Fibroblast of lung (primary cell): ENCODE results near the gene RASGEF1C. TPM values are rescaled to one million over a fixed set of nuclear protein-coding genes. Genes with fewer than 3 reads are reported as not detected.

Experiments
- DNase-seq, 2 donors: peaks; one replicate each; pipeline versions ENCODE4 v3.0.0 to v3.0.0-alpha.2; 2010; ENCODE audit warnings: low read depth in 2 of 2
- H2AFZ ChIP-seq: 2 replicates; pipeline ENCODE4 v1.5.1; 2012; ENCODE audit warnings: low read length, control low read depth, inconsistent platforms
- H3K27ac ChIP-seq: 2 replicates; pipeline ENCODE4 v1.5.1; 2011; ENCODE audit warnings: low read length, control low read depth; ENCODE audit not compliant: insufficient read depth
- H3K27me3 ChIP-seq: 2 replicates; pipeline ENCODE4 v1.5.1; 2011; ENCODE audit warnings: mild to moderate bottlenecking, low read length; ENCODE audit not compliant: control insufficient read depth, insufficient read depth
- H3K36me3 ChIP-seq: 2 replicates; pipeline ENCODE4 v1.5.1; 2011; ENCODE audit warnings: low read length; ENCODE audit not compliant: control insufficient read depth, insufficient read depth
- H3K4me1 ChIP-seq: 2 replicates; pipeline ENCODE4 v1.5.1; 2011; ENCODE audit warnings: low read length; ENCODE audit not compliant: control insufficient read depth, insufficient read depth; ENCODE audit errors: extremely low read depth
- H3K4me2 ChIP-seq: 2 replicates; pipeline ENCODE4 v1.5.1; 2011; ENCODE audit warnings: low read length, control low read depth; ENCODE audit not compliant: insufficient read depth; ENCODE audit errors: extremely low read depth
- H3K4me3 ChIP-seq, 4 experiments: fragments of 200-600 bp in 1 of 4; sonication (generic) in 1 of 4; replicated peaks in 1 of 4; 2 replicates each; pipeline ENCODE4 v1.5.1; 2011 to 2016; ENCODE audit warnings: low read length in 4 of 4, low read depth in 3 of 4, mild to moderate bottlenecking in 3 of 4, control low read depth in 2 of 4, inconsistent platforms in 1 of 4, mixed read lengths in 1 of 4; ENCODE audit not compliant: insufficient read depth in 1 of 4; ENCODE audit errors: control extremely low read depth in 1 of 4
- H3K79me2 ChIP-seq: 2 replicates; pipeline ENCODE4 v1.5.1; 2012; ENCODE audit warnings: mild to moderate bottlenecking, low read length, inconsistent platforms; ENCODE audit not compliant: control insufficient read depth, insufficient read depth
- H3K9ac ChIP-seq: 2 replicates; pipeline ENCODE4 v1.5.1; 2011; ENCODE audit warnings: mild to moderate bottlenecking, low read length, control low read depth; ENCODE audit not compliant: insufficient read depth
- H3K9me3 ChIP-seq: 2 replicates; pipeline ENCODE4 v1.5.1; 2012; ENCODE audit warnings: low read depth, low read length; ENCODE audit not compliant: control insufficient read depth, insufficient read depth
- H4K20me1 ChIP-seq: 2 replicates; pipeline ENCODE4 v1.5.1; 2011; ENCODE audit warnings: low read length; ENCODE audit not compliant: control insufficient read depth, insufficient read depth; ENCODE audit errors: extremely low read depth
- CTCF ChIP-seq, 2 donors: IDR thresholded peaks in 1 of 2; conservative IDR thresholded peaks in 1 of 2; 1 replicate in 1 of 2; 2 replicates in 1 of 2; pipeline ENCODE4 v1.5.1; 2011 to 2012; ENCODE audit warnings: low read length in 2 of 2, control low read depth in 1 of 2, inconsistent platforms in 1 of 2, low read depth in 1 of 2, mild to moderate bottlenecking in 1 of 2
- EZH2 ChIP-seq: IDR thresholded peaks from 2 replicates; pipeline ENCODE4 v1.5.1; 2012; ENCODE audit warnings: low read length, control low read depth, mild to moderate bottlenecking; ENCODE audit errors: missing control alignments
- polyA plus RNA-seq, 2 donors: library from polyadenylated mRNA; depleted of rRNA in 1 of 2; stranded (reverse) in 1 of 2; unstranded in 1 of 2; fragments of >200 nt; gene quantifications; 2 replicates each; pipeline ENCODE4 v1.2.1, GENCODE V29; 2011 to 2012; ENCODE audit warnings: missing spikeins in 1 of 2
- total RNA-seq: library from RNA; depleted of rRNA; stranded (reverse); fragments of >200 nt; gene quantifications from 2 replicates; pipeline ENCODE4 v1.2.1, GENCODE V29; 2014

Gene RASGEF1C
- total and polyA plus RNA-seq, 2 donors (not counting 1 experiment from before 2014, with no cell fraction given): under 0.01 TPM; not detected in 1

- no peaks in the 10 kb centered on the region for H3K36me3 ChIP-seq
- no peak overlapping the region for H3K9ac ChIP-seq
- H3K27ac ChIP-seq: no peak overlapping the region
- no peak overlapping the region for H2AFZ ChIP-seq
- H4K20me1 ChIP-seq: no peaks in the 10 kb centered on the region
- DNase-seq: no peak
- no peaks in the 10 kb centered on the region for H3K27me3 ChIP-seq
- no peak overlapping the region for H3K4me2 ChIP-seq
- H3K4me1 ChIP-seq: no peaks in the 10 kb centered on the region
- no peaks in the 10 kb centered on the region for H3K79me2 ChIP-seq
- H3K9me3 ChIP-seq: no peaks in the 10 kb centered on the region
- no peak overlapping the region for H3K4me3 ChIP-seq
- TF ChIP-seq EZH2 (no peak), CTCF (conservative IDR thresholded peaks at IDR 0.05 in 1 of 2, IDR thresholded peaks at IDR 0.05 in 1 of 2; ENCODE audit: low read depth in 1 of 2, low read length in 2 of 2) (no peak)
These were observed 46.7 kb downstream of the RASGEF1C start for GRCh38 chr5:180162304-180162661.

GRCh38 chr5:180161420-180162303, 47.3 kb downstream of the RASGEF1C start:
- Histone ChIP-seq H3K27me3 (no peaks in the 10 kb centered on the region), H3K27ac (no peak overlapping the region), H3K79me2 (no peaks in the 10 kb centered on the region), H3K4me3 (no peak overlapping the region), H2AFZ (no peak overlapping the region), H4K20me1 (no peaks in the 10 kb centered on the region), H3K4me1 (no peaks in the 10 kb centered on the region), H3K36me3 (no peaks in the 10 kb centered on the region), H3K4me2 (no peak overlapping the region), H3K9me3 (no peaks in the 10 kb centered on the region), H3K9ac (no peak overlapping the region)
- DNase-seq: no peak
- TF ChIP-seq CTCF (conservative IDR thresholded peaks at IDR 0.05 in 1 of 2, IDR thresholded peaks at IDR 0.05 in 1 of 2; ENCODE audit: low read depth in 1 of 2, low read length in 2 of 2): peak in 1 of 2 donors; percentile 13
- TF ChIP-seq EZH2: no peak

- H3K9me3 ChIP-seq: no peaks in the 10 kb centered on the region
- H2AFZ ChIP-seq: no peak overlapping the region
- no peaks in the 10 kb centered on the region for H3K4me1 ChIP-seq
- H3K4me2 ChIP-seq: no peak overlapping the region
- no peaks in the 10 kb centered on the region for H3K36me3 ChIP-seq
- no peaks in the 10 kb centered on the region for H3K79me2 ChIP-seq
- DNase-seq: no peak
- H3K27ac ChIP-seq: no peak overlapping the region
- no peaks in the 10 kb centered on the region for H4K20me1 ChIP-seq
- no peaks in the 10 kb centered on the region for H3K27me3 ChIP-seq
- H3K4me3 ChIP-seq: no peak overlapping the region
- H3K9ac ChIP-seq: no peak overlapping the region
- TF ChIP-seq EZH2 (no peak), CTCF (conservative IDR thresholded peaks at IDR 0.05 in 1 of 2, IDR thresholded peaks at IDR 0.05 in 1 of 2; ENCODE audit: low read depth in 1 of 2, low read length in 2 of 2) (no peak)
These were observed 48.2 kb downstream of the RASGEF1C start for GRCh38 chr5:180160789-180161188.
